Measurements from ENCODE around the gene CYP19A1. TPM values are rescaled to one million over a fixed set of nuclear protein-coding genes. Genes with fewer than 3 reads are reported as not detected.

Gene CYP19A1
- total RNA-seq, 4 donors from 2014 or later, result 0.38 TPM; not detected in 3

GRCh38 chr15:51366071-51366470 lies 27.7 kb upstream of the CYP19A1 start:
- H3K27ac ChIP-seq, result peak overlapping the region in 3 of 4 donors; percentile 2 to 32 (median 18)
- DNase-seq, result no peak
- no peak overlapping the region for H3K4me3 ChIP-seq
- intact Hi-C loops (cut with DNase I), result no loop called here
- no peak for TF ChIP-seq CTCF (IDR thresholded peaks at IDR 0.05)
- no peak for TF ChIP-seq POLR2A (IDR thresholded peaks at IDR 0.05)
- WGBS, 2 donors, result 68 to 74% methylated on average over 5 of the region's 5 CpGs
- H3K36me3 ChIP-seq, result no peaks in the 10 kb centered on the region
- H3K4me1 ChIP-seq, result peaks cover 0 to 23% (median 3%) of the 10 kb centered on the region in 3 donors
- no peaks in the 10 kb centered on the region for H3K9me3 ChIP-seq
- H3K27me3 ChIP-seq, result no peaks in the 10 kb centered on the region

GRCh38 chr15:51365417-51365816 lies 27.0 kb upstream of the CYP19A1 start:
- DNase-seq, result no peak
- intact Hi-C loops (cut with DNase I), result no loop called here

GRCh38 chr15:51363383-51363782 lies 25.0 kb upstream of the CYP19A1 start:
- no peaks in the 10 kb centered on the region for H3K36me3 ChIP-seq
- H3K4me1 ChIP-seq, result peaks cover 0 to 21% (median 3%) of the 10 kb centered on the region in 3 donors
- DNase-seq, result no peak
- no peak for TF ChIP-seq POLR2A (IDR thresholded peaks at IDR 0.05)
- no peak for TF ChIP-seq CTCF (IDR thresholded peaks at IDR 0.05)
- H3K27ac ChIP-seq, result no peak overlapping the region
- no peak overlapping the region for H3K4me3 ChIP-seq
- WGBS, 2 donors, result 68 to 77% methylated on average over 9 of the region's 9 CpGs
- intact Hi-C loops (cut with DNase I), result no loop called here
- H3K9me3 ChIP-seq, result no peaks in the 10 kb centered on the region
- H3K27me3 ChIP-seq, result no peaks in the 10 kb centered on the region

More at GRCh38 chr15:51365417-51365816, 27.0 kb upstream of the CYP19A1 start:
- Histone ChIP-seq H3K4me3 (no peak overlapping the region), H3K9me3 (no peaks in the 10 kb centered on the region), H3K27ac (no peak overlapping the region), H3K4me1 (peaks cover 0 to 21% (median 3%) of the 10 kb centered on the region in 3 donors), H3K27me3 (no peaks in the 10 kb centered on the region), H3K36me3 (no peaks in the 10 kb centered on the region)
- 80 to 84% methylated on average over 6 of the region's 6 CpGs for WGBS, 2 donors
- TF ChIP-seq POLR2A (IDR thresholded peaks at IDR 0.05) (no peak), CTCF (IDR thresholded peaks at IDR 0.05) (no peak)

GRCh38 chr15:51359981-51360380 lies 21.6 kb upstream of the CYP19A1 start:
- Histone ChIP-seq H3K36me3 (no peaks in the 10 kb centered on the region), H3K9me3 (no peaks in the 10 kb centered on the region), H3K27me3 (no peaks in the 10 kb centered on the region), H3K4me3 (no peak overlapping the region), H3K4me1 (no peaks in the 10 kb centered on the region), H3K27ac (no peak overlapping the region)
- DNase-seq, result no peak
- no peak for TF ChIP-seq CTCF (IDR thresholded peaks at IDR 0.05)
- no peak for TF ChIP-seq POLR2A (IDR thresholded peaks at IDR 0.05)
- 47 to 69% methylated on average over 6 to 7 of the region's 7 CpGs for WGBS, 2 donors
- intact Hi-C loops (cut with DNase I), result no loop called here

- no peak for DNase-seq
- Histone ChIP-seq H3K9me3 (no peaks in the 10 kb centered on the region), H3K27me3 (peaks cover 0 to 3% (median 0%) of the 10 kb centered on the region in 4 donors), H3K27ac (no peak overlapping the region), H3K4me1 (no peaks in the 10 kb centered on the region), H3K4me3 (no peak overlapping the region), H3K36me3 (no peaks in the 10 kb centered on the region)
- no peak for TF ChIP-seq CTCF (IDR thresholded peaks at IDR 0.05)
- TF ChIP-seq POLR2A (IDR thresholded peaks at IDR 0.05), result no peak
- 87 to 91% methylated on average over 6 of the region's 6 CpGs for WGBS, 2 donors
- intact Hi-C loops (cut with DNase I), result no loop called here
Observed at GRCh38 chr15:51356983-51357382, 18.6 kb upstream of the CYP19A1 start.

All from esophagus squamous epithelium (tissue), 5 donors.